IMR-90 (cell line): ENCODE data around the gene NPPC. TPM values are rescaled to one million over a fixed set of nuclear protein-coding genes. Genes with fewer than 3 reads are reported as not detected.

ENCODE experiments used
- ATAC-seq: fragments of 200-7000 bp; cut with Tn5 transposase; 2 replicates; pipeline ENCODE4 v1.9.1; 2020; ENCODE audit warnings: low read depth, mild to moderate bottlenecking, moderate library complexity
- BruUV-seq: library from RNA; stranded (reverse); fragments of 400-500 nt; replicated peaks from 2 replicates; lab custom pipeline; 2021; lab: Mats Ljungman, UMichigan
- CTCF ChIA-PET: fragments of 300-600 bp; formaldehyde crosslinking; extraction: SDS; loops from one replicate; lab custom pipeline; 2021; ENCODE audit warnings: antibody characterized with exemption; lab: Yijun Ruan, JAX
- POLR2A ChIA-PET: fragments of 300-600 bp; sonication (Branson Sonifier 250); formaldehyde crosslinking; loops from one replicate; lab custom pipeline; 2022; ENCODE audit warnings: antibody characterized with exemption; ENCODE audit not compliant: unreplicated experiment; lab: Charles Lee
- DNase-seq: peaks from one replicate; pipeline ENCODE4 v3.0.0; 2013
- H2AFZ ChIP-seq: replicated peaks from 2 replicates; pipeline ENCODE3; 2013; ENCODE audit warnings: low read length, mild to moderate bottlenecking; ENCODE audit not compliant: poor library complexity
- H2AK5ac ChIP-seq: 2 replicates; pipeline ENCODE4 v1.6.1; 2013; ENCODE audit warnings: low read depth, low read length, inconsistent platforms
- H2AK9ac ChIP-seq: replicated peaks from 2 replicates; pipeline ENCODE3; 2013; ENCODE audit warnings: mild to moderate bottlenecking, low read depth, low read length, moderate library complexity; ENCODE audit not compliant: poor library complexity
- H2BK120ac ChIP-seq: 2 replicates; pipeline ENCODE4 v1.6.1; 2013; ENCODE audit warnings: low read depth, low read length, inconsistent platforms
- H2BK15ac ChIP-seq: 3 replicates; pipeline ENCODE4 v1.6.1; 2013; ENCODE audit warnings: low read depth, low read length, inconsistent platforms
- H2BK20ac ChIP-seq: 2 replicates; pipeline ENCODE4 v1.6.1; 2013; ENCODE audit warnings: low read depth, mild to moderate bottlenecking, inconsistent platforms, low read length, moderate library complexity
- H2BK5ac ChIP-seq: 2 replicates; pipeline ENCODE4 v1.6.1; 2013; ENCODE audit warnings: mild to moderate bottlenecking, low read depth, low read length, inconsistent platforms; ENCODE audit not compliant: poor library complexity, severe bottlenecking
- H3K14ac ChIP-seq: replicated peaks from 2 replicates; pipeline ENCODE4 v1.6.1; 2013; ENCODE audit warnings: low read depth, low read length, inconsistent platforms
- H3K18ac ChIP-seq: 2 replicates; pipeline ENCODE4 v1.6.1; 2013; ENCODE audit warnings: low read depth, low read length, control low read depth
- H3K23ac ChIP-seq: 2 replicates; pipeline ENCODE4 v1.6.1; 2013; ENCODE audit warnings: low read depth, low read length, inconsistent platforms
- H3K27ac ChIP-seq: 2 replicates; pipeline ENCODE4 v1.5.1; 2013; ENCODE audit warnings: mild to moderate bottlenecking, control low read depth, low read length; ENCODE audit not compliant: insufficient read depth
- H3K27me3 ChIP-seq: 2 replicates; pipeline ENCODE4 v1.6.1; 2013; ENCODE audit warnings: low read length; ENCODE audit not compliant: control insufficient read depth, insufficient read depth
- H3K36me3 ChIP-seq: 2 replicates; pipeline ENCODE4 v1.6.1; 2013; ENCODE audit warnings: low read length, mixed read lengths; ENCODE audit not compliant: control insufficient read depth, insufficient read depth
- H3K4ac ChIP-seq: 2 replicates; pipeline ENCODE4 v1.6.1; 2013; ENCODE audit warnings: low read depth, low read length, inconsistent platforms
- H3K4me1 ChIP-seq: 2 replicates; pipeline ENCODE4 v1.6.1; 2013; ENCODE audit warnings: low read length, mixed read lengths; ENCODE audit not compliant: control insufficient read depth, insufficient read depth
- H3K4me2 ChIP-seq: 2 replicates; pipeline ENCODE4 v1.6.1; 2013; ENCODE audit warnings: low read depth, mild to moderate bottlenecking, control low read depth, low read length, moderate library complexity
- H3K4me3 ChIP-seq: 2 replicates; pipeline ENCODE4 v1.5.1; 2013; ENCODE audit warnings: low read depth, mild to moderate bottlenecking, control low read depth, low read length, moderate library complexity; ENCODE audit not compliant: insufficient read depth
- H3K56ac ChIP-seq: 2 replicates; pipeline ENCODE4 v1.6.1; 2013; ENCODE audit warnings: low read length, inconsistent platforms; ENCODE audit not compliant: insufficient read depth; ENCODE audit errors: extremely low read depth
- H3K79me1 ChIP-seq, 2 experiments: 2 replicates each; pipeline ENCODE4 v1.6.1; 2013; ENCODE audit warnings: low read length in 2 of 2, inconsistent platforms in 1 of 2, low read depth in 1 of 2
- H3K9ac ChIP-seq: 2 replicates; pipeline ENCODE4 v1.6.1; 2013; ENCODE audit warnings: low read depth, low read length, control low read depth
- H3K9me1 ChIP-seq: 2 replicates; pipeline ENCODE4 v1.6.1; 2013; ENCODE audit warnings: low read length, inconsistent platforms; ENCODE audit not compliant: insufficient read depth
- H3K9me3 ChIP-seq: 2 replicates; pipeline ENCODE4 v1.6.1; 2013; ENCODE audit warnings: low read length; ENCODE audit not compliant: control insufficient read depth, insufficient read depth
- H4K20me1 ChIP-seq: 2 replicates; pipeline ENCODE4 v1.6.1; 2013; ENCODE audit warnings: low read length, inconsistent platforms; ENCODE audit not compliant: insufficient read depth
- H4K5ac ChIP-seq: 2 replicates; pipeline ENCODE4 v1.6.1; 2013; ENCODE audit warnings: mild to moderate bottlenecking, low read depth, low read length, control low read depth
- H4K8ac ChIP-seq, 2 experiments: 2 replicates each; pipeline ENCODE4 v1.6.1; 2013; ENCODE audit warnings: low read depth in 2 of 2, low read length in 2 of 2, control low read depth in 1 of 2, inconsistent platforms in 1 of 2
- H4K91ac ChIP-seq: 2 replicates; pipeline ENCODE4 v1.6.1; 2013; ENCODE audit warnings: low read depth, low read length, inconsistent platforms; ENCODE audit not compliant: insufficient read depth
- BHLHE40 ChIP-seq: fragments of 150-350 bp; IDR thresholded peaks from 2 replicates; pipeline ENCODE4 v1.6.1; 2016; ENCODE audit warnings: mild to moderate bottlenecking, low read depth, low read length
- FOS ChIP-seq: fragments of 150-350 bp; IDR thresholded peaks from 2 replicates; pipeline ENCODE4 v1.6.1; 2016; ENCODE audit warnings: low read depth, low read length
- MAFK ChIP-seq: IDR thresholded peaks from 2 replicates; pipeline ENCODE4 v1.6.1; 2012; ENCODE audit warnings: low read depth, low read length, improper control_type of control experiment
- POLR2A ChIP-seq: IDR thresholded peaks from 2 replicates; pipeline ENCODE4 v1.6.1; 2012; ENCODE audit warnings: mild to moderate bottlenecking, low read depth, low read length
- RCOR1 ChIP-seq: IDR thresholded peaks from 2 replicates; pipeline ENCODE4 v1.6.1; 2012; ENCODE audit warnings: mild to moderate bottlenecking, low read length, improper control_type of control experiment; ENCODE audit not compliant: insufficient replicate concordance
- WGBS, 2 experiments: methylation state at CpG; one replicate each; pipeline versions ENCODE4 v1.1.5 to v1.1.7; 2013; ENCODE audit warnings: missing lambda C conversion rate in 2 of 2; ENCODE audit not compliant: insufficient read length in 1 of 2; ENCODE audit errors: extremely low coverage in 2 of 2; 5-methylcytosine and 5-hydroxymethylcytosine counted together
- dilution Hi-C: fragments of 300-500 bp; cut with HindIII; formaldehyde crosslinking; loops from one replicate; pipeline ENCODE4 v1.14.3; 2018; ENCODE audit warnings: low sequenced_read_pairs; ENCODE audit not compliant: unreplicated experiment
- in situ Hi-C: fragments of 300-500 bp; cut with MboI; formaldehyde crosslinking; loops from 3 replicates; pipeline ENCODE4 v1.14.3; 2019; ENCODE audit warnings: low sequenced_read_pairs, inconsistent platforms, mixed read lengths
- intact Hi-C: fragments of 100-400 bp; cut with micrococcal nuclease; formaldehyde crosslinking; loops from 2 replicates; pipeline ENCODE4 v1.10.0; 2022
- polyA plus RNA-seq, 3 experiments: library from polyadenylated mRNA; depleted of rRNA; stranded (reverse); fragments of >200 nt; gene quantifications; 2 replicates each; pipeline ENCODE4 v1.2.3, GENCODE V29; 2012; ENCODE audit warnings: low replicate concordance in 1 of 3
- total RNA-seq: library from RNA; depleted of rRNA; stranded (reverse); fragments of >200 nt; gene quantifications from 2 replicates; pipeline ENCODE4 v1.2.3, GENCODE V29; 2012

The NPPC gene
- total and polyA plus RNA-seq, 2 of the 4 experiments (the other 2 are of a cell fraction) = 0.22 to 0.36 TPM

- peak; percentile 55; the same call in 1 of the 2 replicates for TF ChIP-seq POLR2A
- no peak for TF ChIP-seq FOS
- peak; percentile 40; the same call in 1 of the 2 replicates for TF ChIP-seq BHLHE40
Measured at GRCh38 chr2:231926180-231926741, at the start of gene NPPC (continued).

- dilution Hi-C loops (no loop called here), intact Hi-C loops (no loop called here), in situ Hi-C loops (no loop called here)
- H3K4me3 ChIP-seq = no peak overlapping the region
- no peak overlapping the region for H3K4me2 ChIP-seq
- BruUV-seq = no TSS peak
- ATAC-seq (no peak), DNase-seq (no peak)
- ChIA-PET POLR2A (no interaction called here), CTCF (interaction anchor here (0.6 to 0.7 kb wide), 3 partner anchors 9 to 317 kb away, joined by 3 read pairs; no protein-coding TSS in a partner anchor)
- no peak overlapping the region for H4K8ac ChIP-seq
- no peak overlapping the region for H2AK9ac ChIP-seq
- no peak overlapping the region for H4K91ac ChIP-seq
- H3K4ac ChIP-seq = no peak overlapping the region
- no peaks in the 10 kb centered on the region for H3K36me3 ChIP-seq
- no peak overlapping the region for H3K14ac ChIP-seq
- no peak overlapping the region for H3K23ac ChIP-seq
- TF ChIP-seq FOS (no peak), MAFK (no peak), RCOR1 (no peak)
- no peak overlapping the region for H2BK5ac ChIP-seq
- H3K27me3 ChIP-seq = no peaks in the 10 kb centered on the region
- no peaks in the 10 kb centered on the region for H3K9me3 ChIP-seq
- H3K79me1 ChIP-seq = peaks cover 13 to 16% of the 10 kb centered on the region in 2 experiments; a peak in 3 of 4 replicates
- no peaks in the 10 kb centered on the region for H3K4me1 ChIP-seq
- no peak overlapping the region for H3K18ac ChIP-seq
- no peak overlapping the region for H4K5ac ChIP-seq
- H2BK15ac ChIP-seq = no peak overlapping the region
- H2AK5ac ChIP-seq = no peak overlapping the region
- WGBS, 2 experiments = no CpG with 5 or more reads among the region's 2 CpGs
- peaks cover 4% of the 10 kb centered on the region; the same call in 1 of the 2 replicates for H4K20me1 ChIP-seq
- no peak overlapping the region for H2AFZ ChIP-seq
- H3K56ac ChIP-seq = no peak overlapping the region
- H3K9me1 ChIP-seq = no peaks in the 10 kb centered on the region
- no peak overlapping the region for H3K9ac ChIP-seq
- no peak overlapping the region for H2BK20ac ChIP-seq
- H2BK120ac ChIP-seq = no peak overlapping the region
- no peak overlapping the region for H3K27ac ChIP-seq
Measured at GRCh38 chr2:231975001-231975400, 48.8 kb upstream of the NPPC start.
